ENCODE measurements around the gene ACKR2.

The ACKR2 gene, protein sequence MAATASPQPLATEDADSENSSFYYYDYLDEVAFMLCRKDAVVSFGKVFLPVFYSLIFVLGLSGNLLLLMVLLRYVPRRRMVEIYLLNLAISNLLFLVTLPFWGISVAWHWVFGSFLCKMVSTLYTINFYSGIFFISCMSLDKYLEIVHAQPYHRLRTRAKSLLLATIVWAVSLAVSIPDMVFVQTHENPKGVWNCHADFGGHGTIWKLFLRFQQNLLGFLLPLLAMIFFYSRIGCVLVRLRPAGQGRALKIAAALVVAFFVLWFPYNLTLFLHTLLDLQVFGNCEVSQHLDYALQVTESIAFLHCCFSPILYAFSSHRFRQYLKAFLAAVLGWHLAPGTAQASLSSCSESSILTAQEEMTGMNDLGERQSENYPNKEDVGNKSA

DNA sequence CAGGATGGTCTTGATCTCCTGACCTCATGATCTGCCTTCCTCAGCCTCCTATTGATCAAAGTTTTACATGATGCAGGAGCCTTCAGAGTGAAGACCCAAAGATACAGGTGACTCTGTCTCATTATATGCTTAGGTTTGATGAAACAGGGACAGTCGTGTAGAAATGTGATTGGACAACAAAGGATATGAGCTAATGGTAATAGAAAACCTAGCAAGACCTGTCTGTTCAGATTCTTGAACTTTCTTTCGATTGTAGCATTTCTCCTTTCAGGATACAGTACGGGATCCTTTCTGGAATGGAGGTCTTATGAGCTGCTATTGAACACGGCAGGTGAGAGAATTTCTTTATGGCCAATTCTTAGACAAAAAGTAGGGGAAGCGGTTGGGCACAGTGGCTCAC lies at the start of gene ACKR2:
Gene ACKR2 (plus strand): TSS at position 244 of the 400 bp plus-strand sequence. CDS start 55,058 bp downstream, outside the sequence.
- H3K4me1 ChIP-seq (ENCODE audit: insufficient read depth, low read length), result no peaks in the 10 kb centered on the region
- no peaks in the 10 kb centered on the region for H3K9me3 ChIP-seq (ENCODE audit: control insufficient read depth, insufficient read depth, low read length)
- H3K9ac ChIP-seq (ENCODE audit: low read depth, low read length), result no peak within 1 kb of the TSS
- no peaks in the 10 kb centered on the region for H3K36me3 ChIP-seq (ENCODE audit: insufficient read depth, low read length)

DNA sequence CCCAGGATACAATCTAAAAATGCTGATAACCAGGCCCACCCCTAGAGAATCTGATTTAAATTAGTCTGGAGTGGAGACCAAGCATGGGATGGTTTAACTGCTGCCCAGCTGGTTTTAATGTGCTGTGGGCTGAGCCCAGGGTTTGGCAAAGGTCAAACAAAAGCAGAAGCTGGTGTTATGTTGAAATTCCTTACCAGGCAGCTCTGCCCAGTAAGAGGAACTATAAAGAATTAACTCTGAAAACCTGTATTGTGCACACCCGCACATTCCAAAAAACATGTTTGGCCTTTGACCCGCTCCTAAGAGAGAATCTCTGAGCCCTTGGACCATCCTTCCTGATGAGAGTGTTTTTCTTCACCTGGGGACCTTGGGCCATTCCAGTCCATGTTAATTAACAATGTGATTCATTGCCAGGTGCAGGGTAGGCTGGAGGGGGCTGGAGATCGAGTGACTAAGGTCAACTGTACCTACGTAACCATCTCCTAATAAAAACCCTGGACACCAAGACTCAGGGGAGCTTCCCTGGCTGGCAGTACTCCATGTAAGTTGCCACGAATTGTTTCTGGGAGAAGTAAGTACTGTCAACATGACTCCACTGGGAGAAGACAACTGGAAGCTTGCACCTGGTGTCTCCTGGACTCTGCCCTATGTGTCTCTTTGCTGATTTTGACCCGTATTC lies 47.1 kb upstream of the ACKR2 start:
- Histone ChIP-seq H3K4me1 (ENCODE audit: insufficient read depth, low read length) (no peaks in the 10 kb centered on the region), H3K9me3 (ENCODE audit: control insufficient read depth, insufficient read depth, low read length) (no peaks in the 10 kb centered on the region), H3K9ac (ENCODE audit: low read depth, low read length) (no peak overlapping the region), H3K36me3 (ENCODE audit: insufficient read depth, low read length) (no peaks in the 10 kb centered on the region)

DNA sequence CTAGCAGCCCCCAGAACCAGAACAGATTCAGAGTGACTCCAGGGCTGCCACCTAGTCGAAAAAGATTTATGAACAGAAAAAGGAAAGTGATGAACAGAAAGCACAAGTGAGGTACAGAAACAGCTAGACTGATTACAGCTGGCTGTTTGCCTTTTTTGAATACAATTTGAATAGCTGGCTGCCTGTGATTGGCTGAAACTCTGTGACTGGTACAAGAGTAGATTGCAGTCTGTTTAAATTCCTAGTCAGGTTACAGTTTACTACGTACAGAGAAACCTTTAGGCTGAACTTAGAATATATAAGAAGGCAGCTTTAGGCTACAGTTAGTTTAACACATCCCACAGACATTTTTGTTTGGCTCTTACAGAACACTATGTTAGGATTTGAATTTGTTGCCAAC lies 46.2 kb upstream of the ACKR2 start:
- H3K36me3 ChIP-seq (ENCODE audit: insufficient read depth, low read length), result no peaks in the 10 kb centered on the region
- H3K9ac ChIP-seq (ENCODE audit: low read depth, low read length), result no peak overlapping the region
- H3K9me3 ChIP-seq (ENCODE audit: control insufficient read depth, insufficient read depth, low read length), result no peaks in the 10 kb centered on the region
- H3K4me1 ChIP-seq (ENCODE audit: insufficient read depth, low read length), result no peaks in the 10 kb centered on the region

DNA sequence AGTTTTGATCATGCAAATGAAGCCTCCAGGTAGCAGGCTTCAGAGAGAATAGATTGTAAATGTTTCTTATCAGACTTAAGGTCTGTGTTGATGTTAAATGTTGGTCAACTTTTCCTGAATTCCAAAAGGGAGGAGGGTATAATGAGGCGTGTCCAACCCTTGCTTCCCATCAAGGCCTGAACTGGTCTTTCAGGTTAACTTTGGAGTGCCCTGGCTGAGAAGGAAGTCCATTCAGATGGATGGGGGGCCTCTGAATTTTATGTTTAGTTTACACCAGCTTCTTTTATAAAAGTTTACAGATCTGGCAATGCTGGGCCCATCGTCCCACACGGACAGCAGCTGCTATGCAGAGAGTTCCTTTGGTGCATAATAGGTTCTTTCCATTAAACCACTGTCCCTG lies 45.1 kb upstream of the ACKR2 start:
- H3K9ac ChIP-seq (ENCODE audit: low read depth, low read length), result no peak overlapping the region
- H3K4me1 ChIP-seq (ENCODE audit: insufficient read depth, low read length), result no peaks in the 10 kb centered on the region
- H3K36me3 ChIP-seq (ENCODE audit: insufficient read depth, low read length), result no peaks in the 10 kb centered on the region
- no peaks in the 10 kb centered on the region for H3K9me3 ChIP-seq (ENCODE audit: control insufficient read depth, insufficient read depth, low read length)

DNA sequence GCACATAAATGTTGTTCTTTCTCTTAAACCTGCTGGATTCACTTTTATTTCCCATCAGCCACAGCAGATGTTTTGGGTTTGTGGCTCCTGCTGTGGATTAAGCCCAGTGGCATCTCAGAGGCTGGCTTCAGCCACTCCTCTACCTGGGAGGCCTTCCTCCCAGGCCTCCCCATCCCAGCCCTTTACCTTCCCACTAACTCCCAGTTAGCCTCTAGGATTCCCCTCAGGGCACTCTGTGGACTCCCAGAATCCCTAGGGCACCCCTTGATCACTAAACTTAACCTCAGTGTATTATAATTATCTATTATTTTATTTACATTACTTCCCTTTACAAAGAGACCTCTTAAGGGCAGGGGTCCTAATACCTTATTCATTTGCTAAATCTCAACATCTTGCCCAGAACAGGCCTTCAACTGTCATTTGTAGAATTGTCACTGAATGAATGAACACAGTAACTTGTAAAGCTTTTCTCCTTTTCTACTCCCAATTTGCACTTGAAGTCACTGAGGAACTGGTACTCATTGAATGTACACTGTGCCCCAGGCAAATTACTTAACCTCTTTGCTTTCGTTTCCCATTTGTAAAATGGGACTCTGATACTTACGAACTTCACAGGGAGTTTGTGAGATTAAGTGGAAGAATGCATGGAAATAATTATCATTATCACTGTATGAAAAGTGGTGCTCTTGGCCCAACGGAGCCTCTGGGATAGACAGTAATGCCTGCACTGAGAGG lies 44.5 kb upstream of the ACKR2 start:
- Histone ChIP-seq H3K4me1 (ENCODE audit: insufficient read depth, low read length) (no peaks in the 10 kb centered on the region), H3K36me3 (ENCODE audit: insufficient read depth, low read length) (no peaks in the 10 kb centered on the region), H3K9ac (ENCODE audit: low read depth, low read length) (no peak overlapping the region), H3K9me3 (ENCODE audit: control insufficient read depth, insufficient read depth, low read length) (no peaks in the 10 kb centered on the region)

DNA sequence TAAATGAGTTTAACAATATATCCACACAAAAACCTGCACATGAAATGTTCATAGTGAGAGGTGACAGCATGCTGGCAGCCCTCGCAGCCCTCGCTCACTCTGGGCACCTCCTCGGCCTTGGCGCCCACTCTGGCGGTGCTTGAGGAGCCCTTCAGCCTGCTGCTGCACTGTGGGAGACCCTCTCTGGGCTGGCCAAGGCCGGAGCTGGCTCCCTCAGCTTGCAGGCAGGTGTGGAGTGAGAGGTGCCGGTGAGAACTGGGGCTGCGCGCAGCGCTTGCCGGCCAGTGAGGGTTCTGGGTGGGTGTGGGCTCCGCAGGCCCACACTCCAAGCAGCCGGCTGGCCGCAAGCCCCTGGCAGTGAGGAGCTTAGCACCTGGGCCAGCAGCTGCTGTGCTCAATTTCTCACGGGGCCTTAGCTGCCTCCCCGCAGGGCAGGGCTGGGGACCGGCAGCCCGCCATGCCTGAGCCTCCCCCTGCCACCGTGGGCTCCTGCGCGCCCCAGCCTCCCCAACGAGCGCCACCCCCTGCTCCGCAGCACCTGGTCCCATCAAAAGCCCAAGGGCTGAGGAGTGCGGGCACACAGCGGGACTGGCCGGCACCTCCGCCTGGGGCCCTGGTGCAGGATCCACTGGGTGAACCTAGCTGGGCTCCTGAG lies 39.6 kb upstream of the ACKR2 start:
- Histone ChIP-seq H3K9me3 (ENCODE audit: control insufficient read depth, insufficient read depth, low read length) (no peaks in the 10 kb centered on the region), H3K36me3 (ENCODE audit: insufficient read depth, low read length) (no peaks in the 10 kb centered on the region), H3K9ac (ENCODE audit: low read depth, low read length) (no peak overlapping the region), H3K4me1 (ENCODE audit: insufficient read depth, low read length) (no peaks in the 10 kb centered on the region)

DNA sequence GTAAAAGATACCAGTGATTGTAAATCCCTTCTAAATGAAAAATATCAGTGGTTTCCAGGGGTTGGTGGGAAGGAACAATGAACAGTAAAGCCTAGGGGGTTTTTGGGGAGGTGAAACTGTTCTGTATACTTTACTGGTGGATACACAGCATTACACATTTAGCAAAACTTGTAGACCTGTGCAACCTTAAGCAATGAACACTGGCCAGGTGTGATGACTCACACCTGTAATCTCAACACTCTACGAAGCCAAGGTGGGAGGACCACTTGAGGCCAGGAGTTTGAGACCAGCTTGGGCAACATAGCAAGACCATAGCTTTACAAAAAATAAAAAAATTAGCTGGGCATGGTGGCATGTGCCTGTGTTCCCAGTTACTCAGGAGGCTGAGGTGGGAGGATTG lies 38.0 kb upstream of the ACKR2 start:
- Histone ChIP-seq H3K36me3 (ENCODE audit: insufficient read depth, low read length) (no peaks in the 10 kb centered on the region), H3K9ac (ENCODE audit: low read depth, low read length) (no peak overlapping the region), H3K9me3 (ENCODE audit: control insufficient read depth, insufficient read depth, low read length) (no peaks in the 10 kb centered on the region), H3K4me1 (ENCODE audit: insufficient read depth, low read length) (no peaks in the 10 kb centered on the region)

DNA sequence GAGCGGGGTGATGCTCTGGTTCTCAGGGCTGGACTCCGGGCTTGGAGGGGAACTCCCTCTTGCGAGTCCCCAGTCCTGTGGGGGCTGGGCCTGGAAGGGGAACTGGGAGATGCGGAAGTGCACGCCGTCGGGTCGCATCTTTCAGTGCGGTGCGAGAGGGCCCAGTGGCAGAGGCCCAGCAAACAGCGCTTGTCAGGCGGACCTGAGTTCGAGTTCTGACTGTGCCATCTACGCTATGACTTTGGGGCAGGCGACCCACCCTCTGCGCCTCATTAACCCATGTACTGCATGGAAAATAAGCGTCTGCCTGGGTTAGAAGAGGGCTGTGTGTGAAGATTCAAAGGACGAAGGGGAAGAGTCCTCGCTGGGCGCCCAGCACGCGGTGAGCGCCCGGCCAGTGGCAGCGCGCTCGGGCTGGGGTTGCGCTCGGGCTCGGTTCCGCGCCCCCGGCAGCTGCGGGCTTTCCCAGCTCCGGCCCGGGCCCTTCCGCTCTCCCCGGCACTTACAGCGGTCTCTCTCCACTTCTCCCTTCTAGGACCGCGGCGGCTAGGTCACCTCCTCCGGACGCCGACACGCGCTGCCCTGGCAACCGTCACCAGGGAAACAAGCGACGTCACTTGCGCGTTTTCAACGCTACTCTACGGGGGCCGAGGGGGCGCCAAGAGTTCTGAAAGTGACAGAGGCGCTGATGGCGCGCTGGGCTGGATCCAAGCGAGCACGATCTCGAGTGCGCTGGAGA lies 36.4 kb upstream of the ACKR2 start, which contains the start of gene CCDC13:
Gene CCDC13 (minus strand): TSS at position 584 of the 739 bp plus-strand sequence. CDS start 14,908 bp downstream, outside the sequence.
- no peaks in the 10 kb centered on the region for H3K4me1 ChIP-seq (ENCODE audit: insufficient read depth, low read length)
- peak within 1 kb of the TSS; percentile 76; the same call in 1 of the 2 replicates for H3K9ac ChIP-seq (ENCODE audit: low read depth, low read length)
- no peaks in the 10 kb centered on the region for H3K9me3 ChIP-seq (ENCODE audit: control insufficient read depth, insufficient read depth, low read length)
- H3K36me3 ChIP-seq (ENCODE audit: insufficient read depth, low read length), result no peaks in the 10 kb centered on the region

DNA sequence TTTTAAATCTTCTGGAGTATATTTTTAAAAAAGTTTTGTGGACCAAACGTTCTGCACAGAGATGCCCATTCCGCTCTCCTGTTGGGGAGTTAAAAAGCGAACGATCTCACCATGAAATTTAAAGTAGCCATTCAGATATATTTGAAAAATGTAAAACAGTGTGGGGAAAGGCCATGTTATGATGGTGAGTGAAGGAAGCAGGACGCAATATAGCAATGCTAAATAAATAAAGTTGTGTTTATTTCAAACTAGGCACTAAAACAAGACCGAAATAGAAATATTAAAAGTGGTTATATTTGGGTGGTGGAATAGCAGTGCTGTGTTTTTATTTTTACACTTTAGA lies 35.9 kb upstream of the ACKR2 start:
- H3K36me3 ChIP-seq (ENCODE audit: insufficient read depth, low read length), result no peaks in the 10 kb centered on the region
- no peaks in the 10 kb centered on the region for H3K9me3 ChIP-seq (ENCODE audit: control insufficient read depth, insufficient read depth, low read length)
- peak overlapping the region; percentile 76; the same call in 1 of the 2 replicates for H3K9ac ChIP-seq (ENCODE audit: low read depth, low read length)
- no peaks in the 10 kb centered on the region for H3K4me1 ChIP-seq (ENCODE audit: insufficient read depth, low read length)

DNA sequence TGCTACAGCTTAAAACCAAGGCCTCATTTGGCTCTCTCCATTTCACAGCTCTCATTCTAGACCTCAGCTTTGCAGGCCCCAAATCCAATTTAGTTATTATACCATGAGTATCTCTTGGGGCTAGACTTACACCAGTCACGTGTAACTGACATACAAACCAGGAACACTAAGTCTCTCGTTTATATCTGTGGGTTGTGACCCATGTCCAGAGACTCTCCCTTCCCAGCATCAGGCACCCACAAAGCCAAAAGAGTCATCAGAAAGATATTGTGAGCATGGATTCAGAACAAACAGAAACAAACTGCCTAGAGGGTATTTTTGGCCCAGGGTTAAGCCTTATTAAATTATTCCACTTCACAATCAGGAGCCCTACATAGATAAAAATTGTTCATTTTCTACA lies 30.6 kb upstream of the ACKR2 start:
- H3K4me1 ChIP-seq (ENCODE audit: insufficient read depth, low read length), result no peaks in the 10 kb centered on the region
- no peaks in the 10 kb centered on the region for H3K9me3 ChIP-seq (ENCODE audit: control insufficient read depth, insufficient read depth, low read length)
- no peak overlapping the region for H3K9ac ChIP-seq (ENCODE audit: low read depth, low read length)
- H3K36me3 ChIP-seq (ENCODE audit: insufficient read depth, low read length), result peaks cover 9% of the 10 kb centered on the region; the same call in 1 of the 2 replicates

DNA sequence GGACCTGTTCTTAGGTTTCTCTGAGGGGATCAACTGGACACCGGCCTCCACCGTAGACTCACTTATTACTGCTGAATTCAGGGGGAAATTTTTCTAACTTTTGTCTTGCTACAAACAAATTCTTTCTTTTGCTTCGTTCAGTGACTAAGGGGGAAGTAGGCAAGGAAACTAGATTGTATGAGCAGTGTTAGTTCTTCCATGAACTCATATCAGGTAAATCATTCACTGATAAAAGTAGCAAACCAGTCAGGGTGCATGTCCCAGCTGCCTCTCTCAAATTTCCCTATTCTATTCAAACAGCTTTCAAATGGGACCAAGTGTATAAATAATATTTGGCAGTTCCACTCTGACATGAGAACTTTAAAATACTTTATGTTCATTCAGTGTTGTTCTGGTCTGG lies 28.8 kb upstream of the ACKR2 start:
- H3K9me3 ChIP-seq (ENCODE audit: control insufficient read depth, insufficient read depth, low read length), result no peaks in the 10 kb centered on the region
- no peak overlapping the region for H3K9ac ChIP-seq (ENCODE audit: low read depth, low read length)
- H3K4me1 ChIP-seq (ENCODE audit: insufficient read depth, low read length), result no peaks in the 10 kb centered on the region
- H3K36me3 ChIP-seq (ENCODE audit: insufficient read depth, low read length), result peaks cover 9% of the 10 kb centered on the region; the same call in 1 of the 2 replicates

DNA sequence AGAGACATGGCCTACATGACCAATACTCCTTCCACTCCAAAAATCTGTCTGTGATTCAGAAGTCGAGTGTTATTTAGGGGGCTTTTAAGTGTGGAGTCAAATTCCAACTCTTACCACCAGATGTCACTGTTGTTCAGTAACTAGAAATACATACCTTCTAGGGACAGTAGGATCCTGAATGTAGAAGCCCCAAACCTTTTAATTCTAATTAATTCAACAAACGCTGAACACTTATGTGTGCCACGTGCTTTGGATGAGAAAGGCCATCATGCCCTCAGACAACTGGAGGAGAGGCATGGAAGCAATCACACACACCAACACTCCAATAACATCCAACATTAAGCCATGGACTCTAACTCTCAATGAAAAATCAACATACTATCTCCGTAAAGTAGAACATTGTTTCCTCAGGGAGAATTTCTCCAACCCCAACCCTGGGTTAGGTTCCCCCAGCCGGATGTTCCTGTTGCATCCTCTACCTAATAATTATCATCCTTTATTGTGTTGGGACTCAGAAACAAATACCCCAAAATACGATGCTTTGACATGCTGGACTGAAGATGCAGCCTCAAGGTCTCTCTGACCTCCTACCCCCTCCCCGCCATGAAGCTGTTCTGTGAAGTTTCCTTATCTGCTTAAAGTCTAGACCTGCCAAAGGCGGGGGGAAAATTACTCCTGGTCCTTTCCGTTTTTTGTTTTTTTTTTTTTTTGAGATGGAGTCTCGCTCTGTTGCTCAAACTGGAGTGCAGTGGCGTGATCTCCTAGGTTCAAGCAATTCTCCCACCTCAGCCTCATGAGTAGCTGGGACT lies 28.1 kb upstream of the ACKR2 start:
- H3K9ac ChIP-seq (ENCODE audit: low read depth, low read length), result no peak overlapping the region
- no peaks in the 10 kb centered on the region for H3K9me3 ChIP-seq (ENCODE audit: control insufficient read depth, insufficient read depth, low read length)
- no peaks in the 10 kb centered on the region for H3K4me1 ChIP-seq (ENCODE audit: insufficient read depth, low read length)
- H3K36me3 ChIP-seq (ENCODE audit: insufficient read depth, low read length), result peaks cover 9% of the 10 kb centered on the region; the same call in 1 of the 2 replicates

DNA sequence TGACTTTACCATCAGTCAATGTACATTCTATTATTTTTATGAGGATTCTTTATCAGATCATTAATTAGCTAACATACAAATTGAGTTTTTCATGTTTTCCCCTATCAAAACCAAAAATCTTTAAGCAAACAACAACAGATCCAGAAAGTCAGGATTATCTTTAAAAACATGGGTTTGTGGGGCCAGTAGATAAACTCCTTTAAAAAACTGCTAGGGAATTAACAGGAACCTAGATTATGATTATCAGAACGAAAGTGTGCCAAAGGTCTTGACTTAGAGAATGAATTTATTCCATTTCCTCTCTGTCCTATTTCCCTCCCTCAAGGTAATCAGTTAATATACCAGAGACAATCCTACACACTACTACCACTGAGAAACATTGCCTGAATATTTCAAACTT lies 23.0 kb upstream of the ACKR2 start:
- H3K36me3 ChIP-seq (ENCODE audit: insufficient read depth, low read length), result peaks cover 5% of the 10 kb centered on the region; the same call in 1 of the 2 replicates

More for the DNA sequence above, 23.0 kb upstream of the ACKR2 start:
- no peaks in the 10 kb centered on the region for H3K4me1 ChIP-seq (ENCODE audit: insufficient read depth, low read length)
- no peak overlapping the region for H3K9ac ChIP-seq (ENCODE audit: low read depth, low read length)
- no peaks in the 10 kb centered on the region for H3K9me3 ChIP-seq (ENCODE audit: control insufficient read depth, insufficient read depth, low read length)

All from ES-I3 (cell line).